Measurements from ENCODE around the gene CNTNAP4. TPM values are rescaled to one million over a fixed set of nuclear protein-coding genes. Genes with fewer than 3 reads are reported as not detected.

Gene CNTNAP4
- total RNA-seq, 1 experiment from 2014 or later, result not detected

- no peak for DNase-seq (ENCODE audit: low spot score)
- ChIA-PET CTCF (no interaction called here), POLR2A (no interaction called here)
- ATAC-seq, result no peak
- peaks cover 6% of the 10 kb centered on the region for H3K36me3 Mint-ChIP-seq
- H3K27me3 Mint-ChIP-seq (ENCODE audit: low read depth), result no peaks in the 10 kb centered on the region; the same call in 1 of the 2 replicates
- TF ChIP-seq FOXK1 (CRISPR knock-in tag; IDR thresholded peaks at IDR 0.05) (no peak), CREB1 (CRISPR knock-in tag; IDR thresholded peaks at IDR 0.05) (no peak), ELF4 (CRISPR knock-in tag; IDR thresholded peaks at IDR 0.05; ENCODE audit: low read depth) (no peak), FOXP4 (CRISPR knock-in tag; IDR thresholded peaks at IDR 0.05) (no peak), NFATC4 (CRISPR knock-in tag; IDR thresholded peaks at IDR 0.05) (no peak), GRHL2 (CRISPR knock-in tag; IDR thresholded peaks at IDR 0.05; ENCODE audit: insufficient replicate concordance, severe bottlenecking) (no peak), ZNF317 (CRISPR knock-in tag; IDR thresholded peaks at IDR 0.05; ENCODE audit: borderline replicate concordance, low read depth) (no peak), CBFB (CRISPR knock-in tag; IDR thresholded peaks at IDR 0.05; ENCODE audit: low read depth) (no peak), ATF2 (CRISPR knock-in tag; IDR thresholded peaks at IDR 0.05; ENCODE audit: borderline replicate concordance, low read depth) (no peak), CREM (CRISPR knock-in tag; IDR thresholded peaks at IDR 0.05) (no peak), JUN (CRISPR knock-in tag; IDR thresholded peaks at IDR 0.05) (no peak), ZBTB21 (CRISPR knock-in tag; IDR thresholded peaks at IDR 0.05; ENCODE audit: borderline replicate concordance) (no peak), RELA (CRISPR knock-in tag; IDR thresholded peaks at IDR 0.05; ENCODE audit: borderline replicate concordance) (no peak), ATF3 (CRISPR knock-in tag; conservative IDR thresholded peaks at IDR 0.05) (no peak), ZNF281 (CRISPR knock-in tag; IDR thresholded peaks at IDR 0.05) (no peak)
- TF ChIP-seq, protein P1, sequence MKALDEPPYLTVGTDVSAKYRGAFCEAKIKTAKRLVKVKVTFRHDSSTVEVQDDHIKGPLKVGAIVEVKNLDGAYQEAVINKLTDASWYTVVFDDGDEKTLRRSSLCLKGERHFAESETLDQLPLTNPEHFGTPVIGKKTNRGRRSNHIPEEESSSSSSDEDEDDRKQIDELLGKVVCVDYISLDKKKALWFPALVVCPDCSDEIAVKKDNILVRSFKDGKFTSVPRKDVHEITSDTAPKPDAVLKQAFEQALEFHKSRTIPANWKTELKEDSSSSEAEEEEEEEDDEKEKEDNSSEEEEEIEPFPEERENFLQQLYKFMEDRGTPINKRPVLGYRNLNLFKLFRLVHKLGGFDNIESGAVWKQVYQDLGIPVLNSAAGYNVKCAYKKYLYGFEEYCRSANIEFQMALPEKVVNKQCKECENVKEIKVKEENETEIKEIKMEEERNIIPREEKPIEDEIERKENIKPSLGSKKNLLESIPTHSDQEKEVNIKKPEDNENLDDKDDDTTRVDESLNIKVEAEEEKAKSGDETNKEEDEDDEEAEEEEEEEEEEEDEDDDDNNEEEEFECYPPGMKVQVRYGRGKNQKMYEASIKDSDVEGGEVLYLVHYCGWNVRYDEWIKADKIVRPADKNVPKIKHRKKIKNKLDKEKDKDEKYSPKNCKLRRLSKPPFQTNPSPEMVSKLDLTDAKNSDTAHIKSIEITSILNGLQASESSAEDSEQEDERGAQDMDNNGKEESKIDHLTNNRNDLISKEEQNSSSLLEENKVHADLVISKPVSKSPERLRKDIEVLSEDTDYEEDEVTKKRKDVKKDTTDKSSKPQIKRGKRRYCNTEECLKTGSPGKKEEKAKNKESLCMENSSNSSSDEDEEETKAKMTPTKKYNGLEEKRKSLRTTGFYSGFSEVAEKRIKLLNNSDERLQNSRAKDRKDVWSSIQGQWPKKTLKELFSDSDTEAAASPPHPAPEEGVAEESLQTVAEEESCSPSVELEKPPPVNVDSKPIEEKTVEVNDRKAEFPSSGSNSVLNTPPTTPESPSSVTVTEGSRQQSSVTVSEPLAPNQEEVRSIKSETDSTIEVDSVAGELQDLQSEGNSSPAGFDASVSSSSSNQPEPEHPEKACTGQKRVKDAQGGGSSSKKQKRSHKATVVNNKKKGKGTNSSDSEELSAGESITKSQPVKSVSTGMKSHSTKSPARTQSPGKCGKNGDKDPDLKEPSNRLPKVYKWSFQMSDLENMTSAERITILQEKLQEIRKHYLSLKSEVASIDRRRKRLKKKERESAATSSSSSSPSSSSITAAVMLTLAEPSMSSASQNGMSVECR (CRISPR knock-in tag; IDR thresholded peaks at IDR 0.05; ENCODE audit: borderline replicate concordance), result no peak
- TF ChIP-seq, protein P2, sequence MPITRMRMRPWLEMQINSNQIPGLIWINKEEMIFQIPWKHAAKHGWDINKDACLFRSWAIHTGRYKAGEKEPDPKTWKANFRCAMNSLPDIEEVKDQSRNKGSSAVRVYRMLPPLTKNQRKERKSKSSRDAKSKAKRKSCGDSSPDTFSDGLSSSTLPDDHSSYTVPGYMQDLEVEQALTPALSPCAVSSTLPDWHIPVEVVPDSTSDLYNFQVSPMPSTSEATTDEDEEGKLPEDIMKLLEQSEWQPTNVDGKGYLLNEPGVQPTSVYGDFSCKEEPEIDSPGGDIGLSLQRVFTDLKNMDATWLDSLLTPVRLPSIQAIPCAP (CRISPR knock-in tag; IDR thresholded peaks at IDR 0.05), result no peak
- TF ChIP-seq, protein P3, sequence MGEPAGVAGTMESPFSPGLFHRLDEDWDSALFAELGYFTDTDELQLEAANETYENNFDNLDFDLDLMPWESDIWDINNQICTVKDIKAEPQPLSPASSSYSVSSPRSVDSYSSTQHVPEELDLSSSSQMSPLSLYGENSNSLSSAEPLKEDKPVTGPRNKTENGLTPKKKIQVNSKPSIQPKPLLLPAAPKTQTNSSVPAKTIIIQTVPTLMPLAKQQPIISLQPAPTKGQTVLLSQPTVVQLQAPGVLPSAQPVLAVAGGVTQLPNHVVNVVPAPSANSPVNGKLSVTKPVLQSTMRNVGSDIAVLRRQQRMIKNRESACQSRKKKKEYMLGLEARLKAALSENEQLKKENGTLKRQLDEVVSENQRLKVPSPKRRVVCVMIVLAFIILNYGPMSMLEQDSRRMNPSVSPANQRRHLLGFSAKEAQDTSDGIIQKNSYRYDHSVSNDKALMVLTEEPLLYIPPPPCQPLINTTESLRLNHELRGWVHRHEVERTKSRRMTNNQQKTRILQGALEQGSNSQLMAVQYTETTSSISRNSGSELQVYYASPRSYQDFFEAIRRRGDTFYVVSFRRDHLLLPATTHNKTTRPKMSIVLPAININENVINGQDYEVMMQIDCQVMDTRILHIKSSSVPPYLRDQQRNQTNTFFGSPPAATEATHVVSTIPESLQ (CRISPR knock-in tag; IDR thresholded peaks at IDR 0.05), result no peak
- TF ChIP-seq, protein P4, sequence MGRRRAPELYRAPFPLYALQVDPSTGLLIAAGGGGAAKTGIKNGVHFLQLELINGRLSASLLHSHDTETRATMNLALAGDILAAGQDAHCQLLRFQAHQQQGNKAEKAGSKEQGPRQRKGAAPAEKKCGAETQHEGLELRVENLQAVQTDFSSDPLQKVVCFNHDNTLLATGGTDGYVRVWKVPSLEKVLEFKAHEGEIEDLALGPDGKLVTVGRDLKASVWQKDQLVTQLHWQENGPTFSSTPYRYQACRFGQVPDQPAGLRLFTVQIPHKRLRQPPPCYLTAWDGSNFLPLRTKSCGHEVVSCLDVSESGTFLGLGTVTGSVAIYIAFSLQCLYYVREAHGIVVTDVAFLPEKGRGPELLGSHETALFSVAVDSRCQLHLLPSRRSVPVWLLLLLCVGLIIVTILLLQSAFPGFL (CRISPR knock-in tag; IDR thresholded peaks at IDR 0.05; ENCODE audit: borderline replicate concordance), result no peak
- TF ChIP-seq, protein P5, sequence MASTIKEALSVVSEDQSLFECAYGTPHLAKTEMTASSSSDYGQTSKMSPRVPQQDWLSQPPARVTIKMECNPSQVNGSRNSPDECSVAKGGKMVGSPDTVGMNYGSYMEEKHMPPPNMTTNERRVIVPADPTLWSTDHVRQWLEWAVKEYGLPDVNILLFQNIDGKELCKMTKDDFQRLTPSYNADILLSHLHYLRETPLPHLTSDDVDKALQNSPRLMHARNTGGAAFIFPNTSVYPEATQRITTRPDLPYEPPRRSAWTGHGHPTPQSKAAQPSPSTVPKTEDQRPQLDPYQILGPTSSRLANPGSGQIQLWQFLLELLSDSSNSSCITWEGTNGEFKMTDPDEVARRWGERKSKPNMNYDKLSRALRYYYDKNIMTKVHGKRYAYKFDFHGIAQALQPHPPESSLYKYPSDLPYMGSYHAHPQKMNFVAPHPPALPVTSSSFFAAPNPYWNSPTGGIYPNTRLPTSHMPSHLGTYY (CRISPR knock-in tag; IDR thresholded peaks at IDR 0.05), result no peak
- no peaks in the 10 kb centered on the region for H3K4me1 Mint-ChIP-seq
- no peak overlapping the region for H3K27ac Mint-ChIP-seq
- peaks cover 25% of the 10 kb centered on the region for H3K9me3 Mint-ChIP-seq
- no peak overlapping the region for H3K4me3 Mint-ChIP-seq
Measured at GRCh38 chr16:76500006-76500405, 222.8 kb downstream of the CNTNAP4 start.

Measured in WTC11 (cell line).